Keratinocyte (primary cell): ENCODE data around the gene IQGAP3. TPM values are rescaled to one million over a fixed set of nuclear protein-coding genes. Genes with fewer than 3 reads are reported as not detected.

Experiments
- DNase-seq: peaks from one replicate; pipeline ENCODE4 v3.0.0-alpha.2; 2011; ENCODE audit warnings: low read depth, missing footprints, low spot score
- FAIRE-seq: peaks from 2 replicates; lab custom pipeline; 2011; peaks lifted over from hg19 to GRCh38; lab: Jason Lieb, UNC
- H2AFZ ChIP-seq: 2 replicates; pipeline ENCODE4 v1.6.0; 2012; ENCODE audit warnings: low read length, control low read depth, inconsistent platforms; ENCODE audit not compliant: control insufficient read depth
- H3K27ac ChIP-seq: 2 replicates; pipeline ENCODE4 v1.5.1; 2011; ENCODE audit warnings: low read length; ENCODE audit not compliant: control insufficient read depth, insufficient read depth
- H3K27me3 ChIP-seq: 3 replicates; pipeline ENCODE4 v1.6.0; 2011; ENCODE audit warnings: low read length; ENCODE audit not compliant: control insufficient read depth, insufficient read depth; ENCODE audit errors: extremely low read depth
- H3K36me3 ChIP-seq, 2 experiments: 2 replicates in 1 of 2; 3 replicates in 1 of 2; pipeline ENCODE4 v1.5.1; 2011; ENCODE audit warnings: low read length in 2 of 2, mild to moderate bottlenecking in 1 of 2; ENCODE audit not compliant: control insufficient read depth in 2 of 2, insufficient read depth in 2 of 2; ENCODE audit errors: extremely low read depth in 1 of 2
- H3K4me1 ChIP-seq: 3 replicates; pipeline ENCODE4 v1.5.1; 2011; ENCODE audit warnings: low read length; ENCODE audit not compliant: control insufficient read depth, insufficient read depth; ENCODE audit errors: extremely low read depth
- H3K4me2 ChIP-seq: 3 replicates; pipeline ENCODE4 v1.6.0; 2011; ENCODE audit warnings: low read depth, low read length; ENCODE audit not compliant: control insufficient read depth, insufficient read depth; ENCODE audit errors: extremely low read depth
- H3K4me3 ChIP-seq, 3 experiments: fragments of 200-600 bp in 1 of 3; sonication (generic) in 1 of 3; 2 replicates in 2 of 3; 3 replicates in 1 of 3; pipeline ENCODE4 v1.5.1; 2011 to 2016; ENCODE audit warnings: low read length in 3 of 3, mild to moderate bottlenecking in 3 of 3, control low read depth in 2 of 3, inconsistent platforms in 1 of 3, low read depth in 1 of 3, mixed read lengths in 1 of 3, mixed run types in 1 of 3, moderate library complexity in 1 of 3; ENCODE audit not compliant: control insufficient read depth in 2 of 3, insufficient read depth in 2 of 3; ENCODE audit errors: extremely low read depth in 1 of 3
- H3K79me2 ChIP-seq: 2 replicates; pipeline ENCODE4 v1.6.0; 2012; ENCODE audit warnings: low read length; ENCODE audit not compliant: control insufficient read depth, insufficient read depth
- H3K9ac ChIP-seq: 3 replicates; pipeline ENCODE4 v1.6.0; 2011; ENCODE audit warnings: low read length; ENCODE audit not compliant: control insufficient read depth, insufficient read depth; ENCODE audit errors: extremely low read depth
- H3K9me1 ChIP-seq: 3 replicates; pipeline ENCODE4 v1.6.0; 2011; ENCODE audit warnings: low read length; ENCODE audit not compliant: control insufficient read depth, insufficient read depth; ENCODE audit errors: extremely low read depth
- H3K9me3 ChIP-seq: 2 replicates; pipeline ENCODE4 v1.5.1; 2012; ENCODE audit warnings: low read depth, low read length; ENCODE audit not compliant: control insufficient read depth
- H4K20me1 ChIP-seq: 3 replicates; pipeline ENCODE4 v1.6.0; 2011; ENCODE audit warnings: low read length; ENCODE audit not compliant: control insufficient read depth, insufficient read depth; ENCODE audit errors: extremely low read depth
- CTCF ChIP-seq, 3 experiments: IDR thresholded peaks in 1 of 3; conservative IDR thresholded peaks in 1 of 3; optimal IDR thresholded peaks in 1 of 3; 2 replicates in 2 of 3; 3 replicates in 1 of 3; pipeline versions ENCODE3 to v1.5.1; 2011; ENCODE audit warnings: low read length in 3 of 3, mild to moderate bottlenecking in 3 of 3, moderate library complexity in 2 of 3, control low read depth in 1 of 3, inconsistent platforms in 1 of 3; ENCODE audit not compliant: insufficient read depth in 2 of 3; ENCODE audit errors: extremely low read depth in 1 of 3
- EZH2 ChIP-seq: IDR thresholded peaks from one replicate; pipeline ENCODE4 v1.6.1; 2012; ENCODE audit warnings: inconsistent platforms, mild to moderate bottlenecking, low read length, moderate library complexity
- dilution Hi-C: fragments of 300-500 bp; cut with MboI; formaldehyde crosslinking; loops from one replicate; pipeline ENCODE4 v1.7.0; 2020; ENCODE audit warnings: low sequenced_read_pairs; ENCODE audit not compliant: extremely low pct_ligation_motif_present
- polyA plus RNA-seq, 5 experiments: library from polyadenylated mRNA; depleted of rRNA in 3 of 5; stranded (reverse) in 3 of 5; stranded (forward) in 1 of 5; unstranded in 1 of 5; fragments of >200 nt; gene quantifications; 1 replicate in 1 of 5; 2 replicates in 3 of 5; 3 replicates in 1 of 5; pipeline versions ENCODE4 v1.2.1 to v1.2.3, GENCODE V29; 2011 to 2012; ENCODE audit warnings: missing spikeins in 2 of 5, low read depth in 1 of 5, low replicate concordance in 1 of 5

IQGAP3 gene
- polyA plus RNA-seq, 1 donor (not counting 4 experiments of a cell fraction or from before 2014, with no cell fraction given) = 5.3 TPM

GRCh38 chr1:156493154-156493631, 79.2 kb downstream of the IQGAP3 start:
- Histone ChIP-seq H3K27me3 (no peaks in the 10 kb centered on the region), H3K9me3 (no peaks in the 10 kb centered on the region), H3K36me3 (peaks cover 15 to 35% of the 10 kb centered on the region in 2 experiments), H3K27ac (no peak overlapping the region), H3K9me1 (peaks cover 21% of the 10 kb centered on the region), H3K79me2 (peaks cover 97% of the 10 kb centered on the region), H3K4me1 (peaks cover 48% of the 10 kb centered on the region), H3K9ac (no peak overlapping the region), H2AFZ (no peak overlapping the region), H3K4me3 (no peak overlapping the region), H4K20me1 (peaks cover 53% of the 10 kb centered on the region), H3K4me2 (no peak overlapping the region)
- FAIRE-seq (no peak), DNase-seq (no peak)
- dilution Hi-C loops = no loop called here
- TF ChIP-seq CTCF (optimal IDR thresholded peaks at IDR 0.05 in 1 of 3, IDR thresholded peaks at IDR 0.05 in 1 of 3, conservative IDR thresholded peaks at IDR 0.05 in 1 of 3; ENCODE audit: extremely low read depth in 1 of 3, insufficient read depth in 2 of 3, low read length in 3 of 3) (no peak), EZH2 (no peak)

- Histone ChIP-seq H3K9me1 (peaks cover 19% of the 10 kb centered on the region), H3K9ac (no peak overlapping the region), H3K4me2 (no peak overlapping the region), H2AFZ (no peak overlapping the region), H4K20me1 (peaks cover 53% of the 10 kb centered on the region), H3K36me3 (peaks cover 15 to 41% of the 10 kb centered on the region in 2 experiments), H3K79me2 (peaks cover 97% of the 10 kb centered on the region), H3K9me3 (no peaks in the 10 kb centered on the region), H3K27me3 (no peaks in the 10 kb centered on the region), H3K4me3 (no peak overlapping the region), H3K27ac (no peak overlapping the region), H3K4me1 (peaks cover 42% of the 10 kb centered on the region)
- FAIRE-seq (no peak), DNase-seq (no peak)
- TF ChIP-seq EZH2 (no peak), CTCF (optimal IDR thresholded peaks at IDR 0.05 in 1 of 3, IDR thresholded peaks at IDR 0.05 in 1 of 3, conservative IDR thresholded peaks at IDR 0.05 in 1 of 3; ENCODE audit: extremely low read depth in 1 of 3, insufficient read depth in 2 of 3, low read length in 3 of 3) (no peak)
- dilution Hi-C loops = no loop called here
These were observed 79.7 kb downstream of the IQGAP3 start for GRCh38 chr1:156492591-156493080.
